GM06990 (cell line): Measurements from ENCODE around the gene USP13.
"Not testable (repeated sequence)": the region's sequence is repeated elsewhere in the genome, so short reads cannot be mapped to it uniquely, and the experiment has no call there.

Source experiments
- DNase-seq: peaks from one replicate; pipeline ENCODE4 v3.0.0-alpha.2; 2011; ENCODE audit not compliant: insufficient read length; ENCODE audit errors: extremely low read depth
- H3K27me3 ChIP-seq: replicated peaks from 2 replicates; pipeline ENCODE4 v1.6.0; 2011; ENCODE audit warnings: low read length; ENCODE audit not compliant: control insufficient read depth, insufficient read depth
- H3K36me3 ChIP-seq: 2 replicates; pipeline ENCODE4 v1.5.1; 2011; ENCODE audit warnings: low read length; ENCODE audit not compliant: control insufficient read depth, insufficient read depth
- H3K4me3 ChIP-seq: replicated peaks from 2 replicates; pipeline ENCODE4 v1.5.1; 2011; ENCODE audit warnings: low read depth, mild to moderate bottlenecking, control low read depth, low read length
- TF ChIP-seq, protein P1 (sequence below): IDR thresholded peaks from 2 replicates; pipeline ENCODE4 v1.5.1; 2011; ENCODE audit warnings: low read length, control low read depth, mild to moderate bottlenecking, inconsistent platforms; ENCODE audit not compliant: insufficient read depth, poor library complexity, severe bottlenecking

The USP13 gene

DNA sequence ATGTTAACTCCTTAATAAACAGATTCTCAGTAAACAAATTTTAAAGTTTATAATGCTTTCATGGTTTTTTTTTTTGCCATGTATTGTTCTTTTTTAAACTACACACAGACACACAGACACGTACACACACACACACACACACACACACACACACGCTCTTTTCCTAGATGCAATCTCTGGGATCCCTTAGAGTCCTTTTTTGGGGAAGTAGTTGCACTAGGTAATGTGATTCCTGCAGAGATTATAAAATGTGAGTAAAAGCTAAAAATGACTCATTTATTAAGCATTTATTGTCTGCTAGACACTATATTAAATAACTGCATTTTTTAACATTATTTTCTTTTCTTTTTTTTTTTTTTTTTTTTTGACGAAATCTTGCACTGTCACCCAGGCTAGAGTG lies 28.4 kb upstream of the USP13 start:
- peaks cover 5% of the 10 kb centered on the region for H3K36me3 ChIP-seq
- TF ChIP-seq, protein P1, sequence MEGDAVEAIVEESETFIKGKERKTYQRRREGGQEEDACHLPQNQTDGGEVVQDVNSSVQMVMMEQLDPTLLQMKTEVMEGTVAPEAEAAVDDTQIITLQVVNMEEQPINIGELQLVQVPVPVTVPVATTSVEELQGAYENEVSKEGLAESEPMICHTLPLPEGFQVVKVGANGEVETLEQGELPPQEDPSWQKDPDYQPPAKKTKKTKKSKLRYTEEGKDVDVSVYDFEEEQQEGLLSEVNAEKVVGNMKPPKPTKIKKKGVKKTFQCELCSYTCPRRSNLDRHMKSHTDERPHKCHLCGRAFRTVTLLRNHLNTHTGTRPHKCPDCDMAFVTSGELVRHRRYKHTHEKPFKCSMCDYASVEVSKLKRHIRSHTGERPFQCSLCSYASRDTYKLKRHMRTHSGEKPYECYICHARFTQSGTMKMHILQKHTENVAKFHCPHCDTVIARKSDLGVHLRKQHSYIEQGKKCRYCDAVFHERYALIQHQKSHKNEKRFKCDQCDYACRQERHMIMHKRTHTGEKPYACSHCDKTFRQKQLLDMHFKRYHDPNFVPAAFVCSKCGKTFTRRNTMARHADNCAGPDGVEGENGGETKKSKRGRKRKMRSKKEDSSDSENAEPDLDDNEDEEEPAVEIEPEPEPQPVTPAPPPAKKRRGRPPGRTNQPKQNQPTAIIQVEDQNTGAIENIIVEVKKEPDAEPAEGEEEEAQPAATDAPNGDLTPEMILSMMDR, result no peak
- H3K4me3 ChIP-seq, result no peak overlapping the region
- H3K27me3 ChIP-seq, result no peaks in the 10 kb centered on the region
- DNase-seq, result no peak

DNA sequence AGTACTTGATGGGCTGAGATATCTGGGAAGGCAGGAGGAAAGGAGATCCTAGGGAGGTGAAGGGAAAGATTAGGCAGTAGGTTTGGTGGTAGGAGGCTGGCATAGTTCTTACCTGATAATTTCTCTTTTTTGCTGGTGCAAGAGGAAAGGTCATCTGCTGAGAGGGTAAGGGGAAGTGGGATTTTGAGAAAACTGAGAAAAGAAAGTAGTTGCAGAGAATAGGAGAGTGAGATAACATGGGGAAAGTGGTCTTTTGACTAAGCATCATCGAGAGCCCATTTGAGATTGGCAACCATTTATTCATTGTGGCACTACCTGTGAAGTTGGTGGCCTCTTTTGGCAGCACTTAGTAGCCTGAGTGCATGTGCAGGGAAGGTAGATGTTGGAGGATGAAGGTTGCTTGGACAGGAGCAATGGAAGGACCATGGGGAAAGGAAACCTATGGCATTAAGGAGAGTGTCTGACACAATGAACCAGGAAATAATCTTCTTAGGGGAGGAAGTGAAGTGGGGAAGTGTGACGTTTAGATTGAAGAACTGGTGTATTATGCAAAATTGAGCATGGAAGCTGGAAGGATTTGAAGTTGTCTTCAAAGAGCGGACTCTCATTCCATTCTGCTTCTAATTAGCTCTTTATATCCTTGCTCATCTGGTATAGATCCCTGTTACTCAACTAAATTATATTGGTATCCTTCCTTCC lies 21.9 kb upstream of the USP13 start:
- no peak overlapping the region for H3K4me3 ChIP-seq
- H3K27me3 ChIP-seq, result no peaks in the 10 kb centered on the region
- H3K36me3 ChIP-seq, result no peaks in the 10 kb centered on the region
- TF ChIP-seq, protein P1, result no peak
- DNase-seq, result no peak

DNA sequence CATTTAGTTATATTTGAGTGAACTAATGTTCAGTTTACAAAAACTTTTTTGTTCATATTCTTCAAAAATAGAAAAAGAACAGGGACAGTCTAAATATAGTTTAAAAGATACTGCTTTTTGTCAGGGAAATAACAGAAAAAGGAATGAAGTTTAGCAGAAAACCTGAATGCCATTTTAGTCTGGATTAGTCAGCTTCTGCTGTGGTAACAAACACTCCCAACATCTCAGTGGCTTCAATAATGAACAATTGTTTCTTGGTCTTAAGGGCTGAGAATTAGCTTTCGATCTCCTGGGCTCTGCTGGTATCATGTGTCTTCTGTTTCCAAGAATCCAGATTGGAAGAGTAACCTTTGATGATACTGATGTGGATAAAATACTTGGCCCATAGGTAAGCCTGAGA lies 12.4 kb upstream of the USP13 start:
- TF ChIP-seq, protein P1, result no peak
- no peak for DNase-seq
- no peaks in the 10 kb centered on the region for H3K36me3 ChIP-seq
- H3K4me3 ChIP-seq, result no peak overlapping the region
- H3K27me3 ChIP-seq, result no peaks in the 10 kb centered on the region

DNA sequence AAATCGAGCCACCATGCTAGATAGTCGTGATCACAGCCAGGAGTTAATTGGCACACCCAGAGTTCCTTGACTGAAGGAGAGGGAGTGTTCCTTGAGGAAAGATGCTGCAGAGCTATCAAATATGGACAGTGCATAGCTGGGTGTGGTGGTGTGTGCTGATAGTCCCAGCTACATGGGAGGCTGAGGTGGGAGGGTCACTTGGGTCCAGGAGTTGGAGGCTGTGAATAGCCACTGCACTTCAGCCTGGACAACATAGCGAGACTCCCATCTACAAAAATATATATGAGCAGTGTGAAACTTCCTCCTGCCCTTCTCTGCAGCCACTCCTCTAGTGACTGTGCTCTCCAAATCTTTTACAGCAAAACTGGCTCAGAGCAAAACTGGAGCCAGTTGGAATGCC lies 10.0 kb upstream of the USP13 start:
- DNase-seq, result no peak
- H3K27me3 ChIP-seq, result no peaks in the 10 kb centered on the region
- TF ChIP-seq, protein P1, result no peak
- no peak overlapping the region for H3K4me3 ChIP-seq
- no peaks in the 10 kb centered on the region for H3K36me3 ChIP-seq

DNA sequence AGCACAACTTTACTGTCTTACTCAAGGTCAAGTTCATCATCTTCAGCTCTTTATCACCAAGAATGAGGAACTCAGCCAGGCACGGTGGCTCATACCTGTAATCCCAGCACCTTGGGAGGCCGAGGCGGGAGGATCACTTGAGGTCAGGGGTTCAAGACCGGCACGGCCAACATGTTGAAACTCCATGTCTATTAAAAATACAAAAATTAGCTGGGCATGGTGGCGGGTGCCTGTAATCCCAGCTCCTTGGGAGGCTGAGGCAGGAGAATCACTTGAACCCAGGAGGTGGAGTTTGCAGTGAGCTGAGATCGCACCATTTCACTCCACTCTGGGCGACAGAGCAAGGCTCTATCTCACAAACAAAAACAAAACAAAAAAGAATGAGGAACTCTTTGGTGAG lies 9.0 kb upstream of the USP13 start:
- not testable (repeated sequence) for DNase-seq, H3K27me3 ChIP-seq

DNA sequence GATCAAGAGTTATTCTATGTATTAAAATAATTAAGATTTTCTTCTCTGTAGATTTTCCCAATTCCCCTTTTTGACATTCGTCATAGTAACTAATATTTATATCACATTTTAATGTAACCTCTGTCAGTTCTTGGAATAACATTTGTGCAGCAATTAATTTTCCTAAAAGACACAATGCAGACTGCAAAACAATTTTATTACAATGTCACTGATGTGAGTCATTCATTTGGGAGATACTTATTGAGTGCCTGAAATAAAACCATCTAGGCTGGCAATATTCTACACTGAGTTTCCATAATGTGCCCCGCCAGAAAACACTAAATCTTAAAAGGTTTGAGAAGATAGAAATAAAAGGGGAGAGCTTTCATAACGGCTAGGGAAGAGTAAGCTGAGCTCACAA lies 6.7 kb upstream of the USP13 start:
- no peak for DNase-seq
- H3K27me3 ChIP-seq, result no peaks in the 10 kb centered on the region
- H3K4me3 ChIP-seq, result no peak overlapping the region
- TF ChIP-seq, protein P1, result no peak
- no peaks in the 10 kb centered on the region for H3K36me3 ChIP-seq

More for the DNA sequence above, 9.0 kb upstream of the USP13 start:
- H3K4me3 ChIP-seq, H3K36me3 ChIP-seq: not testable (repeated sequence)
